NB4 (cell line): Measurements from ENCODE around the gene EIF4E3.

Experiments used
- CTCF ChIP-seq: IDR thresholded peaks from one replicate; pipeline ENCODE4 v1.5.1; 2012; ENCODE audit warnings: low read depth, low read length
- MAX ChIP-seq: IDR thresholded peaks from 2 replicates; pipeline ENCODE4 v1.6.1; 2011; ENCODE audit warnings: low read depth, low read length
- POLR2A ChIP-seq: IDR thresholded peaks from 2 replicates; pipeline ENCODE4 v1.6.1; 2011; ENCODE audit warnings: mild to moderate bottlenecking; ENCODE audit not compliant: insufficient read length; ENCODE audit errors: extremely low read depth

DNA sequence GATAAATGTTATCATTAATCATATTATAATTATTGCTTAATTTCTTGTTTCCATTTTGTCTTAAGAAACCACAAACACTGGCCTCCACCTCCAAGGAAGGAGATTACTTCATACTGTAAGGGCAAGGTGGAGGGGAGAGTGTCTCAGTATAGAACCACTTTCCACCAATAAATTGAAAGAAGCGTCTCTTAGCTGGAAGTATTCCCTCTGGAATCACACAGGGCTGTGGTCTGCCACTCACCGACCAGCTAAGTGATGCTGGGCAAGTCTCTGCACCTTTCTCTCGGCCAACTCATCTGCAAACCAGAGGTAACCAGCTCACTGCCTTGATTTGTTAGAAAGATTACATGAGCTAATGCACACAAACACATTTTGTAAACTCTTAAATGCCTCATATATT lies 63.1 kb downstream of the EIF4E3 start:
- TF ChIP-seq POLR2A (no peak), CTCF (no peak), MAX (no peak)
